LoVo (cell line): Measurements from ENCODE around the gene AIMP1.
"Not testable (repeated sequence)": the region's sequence is repeated elsewhere in the genome, so short reads cannot be mapped to it uniquely, and the experiment has no call there.

ENCODE experiments used
- DNase-seq: peaks from one replicate; pipeline ENCODE4 v3.0.0-alpha.2; 2016; ENCODE audit warnings: low spot score

Gene AIMP1

GRCh38 chr4:106312997-106313522 is 3.3 kb upstream of the AIMP1 start:
- DNase-seq, result no peak

GRCh38 chr4:106314960-106315359 is 1.4 kb upstream of the AIMP1 start:
- DNase-seq, result no peak

GRCh38 chr4:106315476-106315967 is 828 bp upstream of the AIMP1 start:
- peak; percentile 52 for DNase-seq

- no peak for DNase-seq
Measured at GRCh38 chr4:106316773-106317409, 541 bp downstream of the AIMP1 start.

- no peak for DNase-seq
Measured at GRCh38 chr4:106317815-106318214, 1.5 kb downstream of the AIMP1 start.

- DNase-seq, result no peak
Measured at GRCh38 chr4:106318511-106318910, 2.2 kb downstream of the AIMP1 start.

- no peak for DNase-seq
Measured at GRCh38 chr4:106320235-106320634, 3.9 kb downstream of the AIMP1 start.

- not testable (repeated sequence) for DNase-seq
Measured at GRCh38 chr4:106321168-106321567, 4.8 kb downstream of the AIMP1 start.

- not testable (repeated sequence) for DNase-seq
Measured at GRCh38 chr4:106321814-106322213, 5.5 kb downstream of the AIMP1 start.

GRCh38 chr4:106323119-106323518 is 6.8 kb downstream of the AIMP1 start:
- DNase-seq, result no peak

GRCh38 chr4:106325800-106326199 is 9.4 kb downstream of the AIMP1 start:
- DNase-seq, result no peak

GRCh38 chr4:106329041-106329618 is 12.8 kb downstream of the AIMP1 start:
- peak; percentile 14 for DNase-seq

- no peak for DNase-seq
Measured at GRCh38 chr4:106333186-106333585, 16.8 kb downstream of the AIMP1 start.

GRCh38 chr4:106334741-106335470 is 18.6 kb downstream of the AIMP1 start:
- DNase-seq, result no peak

- no peak for DNase-seq
Measured at GRCh38 chr4:106336618-106337017, 20.3 kb downstream of the AIMP1 start.

GRCh38 chr4:106337916-106338315 is 21.6 kb downstream of the AIMP1 start:
- DNase-seq, result no peak

GRCh38 chr4:106338671-106339070 is 22.3 kb downstream of the AIMP1 start:
- no peak for DNase-seq

- no peak for DNase-seq
Measured at GRCh38 chr4:106339431-106339830, 23.1 kb downstream of the AIMP1 start.

GRCh38 chr4:106340774-106341173 is 24.4 kb downstream of the AIMP1 start:
- no peak for DNase-seq

GRCh38 chr4:106343865-106344646 is 27.7 kb downstream of the AIMP1 start:
- DNase-seq, result no peak

- no peak for DNase-seq
Measured at GRCh38 chr4:106344647-106344970, 28.3 kb downstream of the AIMP1 start.

- DNase-seq, result no peak
Measured at GRCh38 chr4:106347167-106347566, 30.8 kb downstream of the AIMP1 start.
